NCI-H345 (cell line): ENCODE results near the gene TLCD3B.
"Not testable (repeated sequence)": the region's sequence is repeated elsewhere in the genome, so short reads cannot be mapped to it uniquely, and the experiment has no call there.

ENCODE experiments used
- DNase-seq: peaks from one replicate; lab custom pipeline; 2025; lab: John Stamatoyannopoulos, UW

Gene TLCD3B

GRCh38 chr16:30025574-30025973, 5.5 kb downstream of the TLCD3B start:
- DNase-seq = no peak

GRCh38 chr16:30025156-30025555, 5.9 kb downstream of the TLCD3B start:
- DNase-seq = no peak

- DNase-seq = no peak
Observed at GRCh38 chr16:30024451-30024850, 6.6 kb downstream of the TLCD3B start.

- no peak for DNase-seq
Observed at GRCh38 chr16:30023586-30023985, 7.5 kb downstream of the TLCD3B start.

- DNase-seq = no peak
Observed at GRCh38 chr16:30022887-30023286, 8.2 kb downstream of the TLCD3B start, which contains the start of gene C16orf92. Gene C16orf92, plus strand, starts transcription at chr16:30023198. Its CDS starts 143 bp downstream, at chr16:30023341.

GRCh38 chr16:30018731-30019158, 12.3 kb downstream of the TLCD3B start:
- DNase-seq = peak; percentile 14

- DNase-seq = not testable (repeated sequence)
Observed at GRCh38 chr16:30017937-30018336, 13.1 kb downstream of the TLCD3B start.

GRCh38 chr16:30017277-30017656, 13.8 kb downstream of the TLCD3B start:
- no peak for DNase-seq

- DNase-seq = no peak
Observed at GRCh38 chr16:30016555-30017276, 14.4 kb downstream of the TLCD3B start.

- not testable (repeated sequence) for DNase-seq
Observed at GRCh38 chr16:30015450-30015849, 15.6 kb downstream of the TLCD3B start.

GRCh38 chr16:30012598-30012997, 18.5 kb downstream of the TLCD3B start:
- not testable (repeated sequence) for DNase-seq

- no peak for DNase-seq
Observed at GRCh38 chr16:30011714-30012504, 19.2 kb downstream of the TLCD3B start.

GRCh38 chr16:30010844-30011713, 20.0 kb downstream of the TLCD3B start, which contains the start of gene DOC2A:
Gene DOC2A, minus strand, starts transcription at chr16:30011027. Its CDS starts 805 bp downstream, at chr16:30010222.
- DNase-seq = peak; percentile 74

- no peak for DNase-seq
Observed at GRCh38 chr16:30009990-30010843, 20.9 kb downstream of the TLCD3B start.

GRCh38 chr16:30009085-30009862, 21.8 kb downstream of the TLCD3B start:
- DNase-seq = no peak

GRCh38 chr16:30007378-30007895, 23.6 kb downstream of the TLCD3B start:
- no peak for DNase-seq

GRCh38 chr16:30006659-30007377, 24.3 kb downstream of the TLCD3B start:
- no peak for DNase-seq

- DNase-seq = no peak
Observed at GRCh38 chr16:30006095-30006473, 25.0 kb downstream of the TLCD3B start.

- DNase-seq = peak; percentile 13
Observed at GRCh38 chr16:30005341-30006094, 25.6 kb downstream of the TLCD3B start.
